Body of pancreas (tissue), 4 donors: ENCODE measurements around the gene MAGI3.

ENCODE experiments used
- POLR2A ChIP-seq, 3 donors: fragments of 450-650 bp; IDR thresholded peaks; one replicate each; pipeline ENCODE4 v1.6.1; 2016; ENCODE audit warnings: antibody characterized with exemption in 3 of 3, mild to moderate bottlenecking in 2 of 3
- TF ChIP-seq, protein P1 (sequence below), 7 experiments: fragments of 450-650 bp in 4 of 7; fragments of 200-600 bp in 3 of 7; sonication (generic) in 3 of 7; IDR thresholded peaks; one replicate each; pipeline ENCODE4 v1.5.1; 2016 to 2019; ENCODE audit warnings: antibody characterized with exemption in 7 of 7

DNA sequence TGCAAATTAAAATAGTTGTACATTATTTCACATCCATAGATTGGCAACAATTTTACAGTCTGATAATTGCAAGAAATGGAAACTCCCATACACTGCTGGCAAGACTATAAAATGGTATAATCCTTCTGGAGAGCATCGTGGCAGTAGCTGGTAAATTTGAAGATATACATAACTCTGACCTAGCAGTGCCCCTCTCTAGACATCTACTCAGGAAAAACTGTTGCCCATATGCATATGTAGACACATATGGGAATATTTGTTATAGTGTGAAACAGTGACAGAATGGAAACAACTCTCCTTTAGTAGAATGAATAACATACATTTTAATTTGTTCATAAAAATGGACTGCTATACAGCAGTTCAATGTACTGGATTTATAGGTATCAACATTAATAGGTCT lies 191.8 kb downstream of the MAGI3 start:
- TF ChIP-seq, protein P1, sequence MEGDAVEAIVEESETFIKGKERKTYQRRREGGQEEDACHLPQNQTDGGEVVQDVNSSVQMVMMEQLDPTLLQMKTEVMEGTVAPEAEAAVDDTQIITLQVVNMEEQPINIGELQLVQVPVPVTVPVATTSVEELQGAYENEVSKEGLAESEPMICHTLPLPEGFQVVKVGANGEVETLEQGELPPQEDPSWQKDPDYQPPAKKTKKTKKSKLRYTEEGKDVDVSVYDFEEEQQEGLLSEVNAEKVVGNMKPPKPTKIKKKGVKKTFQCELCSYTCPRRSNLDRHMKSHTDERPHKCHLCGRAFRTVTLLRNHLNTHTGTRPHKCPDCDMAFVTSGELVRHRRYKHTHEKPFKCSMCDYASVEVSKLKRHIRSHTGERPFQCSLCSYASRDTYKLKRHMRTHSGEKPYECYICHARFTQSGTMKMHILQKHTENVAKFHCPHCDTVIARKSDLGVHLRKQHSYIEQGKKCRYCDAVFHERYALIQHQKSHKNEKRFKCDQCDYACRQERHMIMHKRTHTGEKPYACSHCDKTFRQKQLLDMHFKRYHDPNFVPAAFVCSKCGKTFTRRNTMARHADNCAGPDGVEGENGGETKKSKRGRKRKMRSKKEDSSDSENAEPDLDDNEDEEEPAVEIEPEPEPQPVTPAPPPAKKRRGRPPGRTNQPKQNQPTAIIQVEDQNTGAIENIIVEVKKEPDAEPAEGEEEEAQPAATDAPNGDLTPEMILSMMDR (IDR thresholded peaks at IDR 0.05) = no peak
- no peak for TF ChIP-seq POLR2A (IDR thresholded peaks at IDR 0.05)
